ENCODE measurements around the gene SNX13.

Gene SNX13

DNA sequence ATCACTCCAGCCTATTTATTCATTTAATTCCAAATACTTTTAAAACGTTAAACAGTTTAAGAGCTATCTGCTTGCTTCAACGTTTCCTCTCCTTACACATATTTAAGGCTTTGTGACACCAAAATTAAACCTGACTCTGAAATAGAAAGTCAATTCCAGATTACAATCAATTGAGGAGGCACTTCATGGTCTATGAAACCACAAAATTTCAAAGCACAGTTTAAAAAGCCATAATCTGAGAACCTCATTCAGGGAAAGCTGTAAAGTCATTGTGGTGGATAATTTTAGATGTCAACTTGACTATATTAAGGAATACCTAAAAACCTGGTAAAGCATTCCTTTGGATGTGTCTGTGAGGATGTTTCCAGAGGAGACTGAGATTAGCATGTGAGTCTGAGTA lies 6.2 kb downstream of the SNX13 start:
- TF ChIP-seq, protein P1, sequence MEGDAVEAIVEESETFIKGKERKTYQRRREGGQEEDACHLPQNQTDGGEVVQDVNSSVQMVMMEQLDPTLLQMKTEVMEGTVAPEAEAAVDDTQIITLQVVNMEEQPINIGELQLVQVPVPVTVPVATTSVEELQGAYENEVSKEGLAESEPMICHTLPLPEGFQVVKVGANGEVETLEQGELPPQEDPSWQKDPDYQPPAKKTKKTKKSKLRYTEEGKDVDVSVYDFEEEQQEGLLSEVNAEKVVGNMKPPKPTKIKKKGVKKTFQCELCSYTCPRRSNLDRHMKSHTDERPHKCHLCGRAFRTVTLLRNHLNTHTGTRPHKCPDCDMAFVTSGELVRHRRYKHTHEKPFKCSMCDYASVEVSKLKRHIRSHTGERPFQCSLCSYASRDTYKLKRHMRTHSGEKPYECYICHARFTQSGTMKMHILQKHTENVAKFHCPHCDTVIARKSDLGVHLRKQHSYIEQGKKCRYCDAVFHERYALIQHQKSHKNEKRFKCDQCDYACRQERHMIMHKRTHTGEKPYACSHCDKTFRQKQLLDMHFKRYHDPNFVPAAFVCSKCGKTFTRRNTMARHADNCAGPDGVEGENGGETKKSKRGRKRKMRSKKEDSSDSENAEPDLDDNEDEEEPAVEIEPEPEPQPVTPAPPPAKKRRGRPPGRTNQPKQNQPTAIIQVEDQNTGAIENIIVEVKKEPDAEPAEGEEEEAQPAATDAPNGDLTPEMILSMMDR (IDR thresholded peaks at IDR 0.05) = no peak
- H3K4me3 ChIP-seq = no peak overlapping the region
- H3K27ac ChIP-seq = no peak overlapping the region
- H3K36me3 ChIP-seq = no peaks in the 10 kb centered on the region
- peaks cover 0 to 53% (median 11%) of the 10 kb centered on the region in 4 donors for H3K4me1 ChIP-seq
- no peaks in the 10 kb centered on the region for H3K27me3 ChIP-seq
- intact Hi-C loops (cut with DNase I; ENCODE audit: low total_unique reads) = no loop called here
- no peaks in the 10 kb centered on the region for H3K9me3 ChIP-seq
- DNase-seq = no peak

DNA sequence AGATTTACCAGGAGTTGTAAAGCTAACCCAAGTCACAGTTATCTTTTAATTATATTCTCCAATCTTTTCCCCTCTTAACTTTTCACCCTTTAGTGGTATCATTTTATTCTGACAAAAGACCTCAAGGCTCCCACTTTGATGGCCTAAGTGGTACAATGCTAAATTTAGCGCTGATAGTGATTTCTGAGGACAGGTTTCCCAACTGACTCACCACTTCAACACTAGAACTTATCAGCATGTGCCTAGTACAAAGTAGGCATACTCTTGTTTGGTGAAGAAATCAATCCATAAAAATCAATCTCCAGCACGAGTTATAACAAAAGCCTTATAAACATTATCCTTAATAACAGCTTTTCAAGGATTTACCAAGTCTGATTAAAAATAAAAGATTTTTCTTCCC lies 7.5 kb downstream of the SNX13 start:
- Histone ChIP-seq H3K27ac (no peak overlapping the region), H3K4me1 (peaks cover 0 to 47% (median 4%) of the 10 kb centered on the region in 4 donors), H3K9me3 (no peaks in the 10 kb centered on the region), H3K36me3 (no peaks in the 10 kb centered on the region), H3K4me3 (no peak overlapping the region), H3K27me3 (no peaks in the 10 kb centered on the region)
- intact Hi-C loops (cut with DNase I; ENCODE audit: low total_unique reads) = no loop called here
- no peak for DNase-seq
- TF ChIP-seq, protein P1 (IDR thresholded peaks at IDR 0.05) = no peak

- no peak for DNase-seq
- H3K27ac ChIP-seq = no peak overlapping the region
- no peaks in the 10 kb centered on the region for H3K36me3 ChIP-seq
- H3K9me3 ChIP-seq = no peaks in the 10 kb centered on the region
- peaks cover 0 to 36% (median 2%) of the 10 kb centered on the region in 4 donors for H3K4me1 ChIP-seq
- intact Hi-C loops (cut with DNase I; ENCODE audit: low total_unique reads) = no loop called here
- TF ChIP-seq, protein P1 (IDR thresholded peaks at IDR 0.05) = no peak
- no peaks in the 10 kb centered on the region for H3K27me3 ChIP-seq
- no peak overlapping the region for H3K4me3 ChIP-seq
Observed at GRCh38 chr7:17931069-17931468, 9.2 kb downstream of the SNX13 start.

DNA sequence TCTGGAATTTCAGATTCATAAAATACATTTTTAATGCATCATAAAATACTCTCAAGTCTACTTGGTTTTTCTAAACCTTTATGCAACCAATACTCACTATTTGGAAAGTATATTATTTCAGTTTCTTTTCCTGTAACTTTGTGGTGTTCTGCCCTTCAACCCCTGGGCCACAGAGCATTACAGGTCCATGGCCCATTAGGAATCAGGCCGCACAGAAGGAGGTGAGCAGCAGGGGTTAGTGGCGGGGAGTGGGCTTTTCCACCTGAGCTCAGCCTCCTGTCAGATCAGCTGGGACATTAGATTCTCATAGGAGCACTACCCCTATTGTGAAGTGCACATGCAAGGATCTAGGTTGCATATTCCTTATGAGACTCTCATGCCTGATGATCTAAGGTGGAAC lies 9.7 kb downstream of the SNX13 start:
- no peaks in the 10 kb centered on the region for H3K27me3 ChIP-seq
- no peak overlapping the region for H3K27ac ChIP-seq
- H3K4me1 ChIP-seq = peaks cover 0 to 32% (median 2%) of the 10 kb centered on the region in 4 donors
- TF ChIP-seq, protein P1 (IDR thresholded peaks at IDR 0.05) = no peak
- no peak overlapping the region for H3K4me3 ChIP-seq
- H3K9me3 ChIP-seq = no peaks in the 10 kb centered on the region
- no peak for DNase-seq
- H3K36me3 ChIP-seq = no peaks in the 10 kb centered on the region
- intact Hi-C loops (cut with DNase I; ENCODE audit: low total_unique reads) = no loop called here

- peaks cover 0 to 28% (median 0%) of the 10 kb centered on the region in 4 donors for H3K4me1 ChIP-seq
- TF ChIP-seq, protein P1 (IDR thresholded peaks at IDR 0.05) = no peak
- H3K27ac ChIP-seq = no peak overlapping the region
- H3K9me3 ChIP-seq = no peaks in the 10 kb centered on the region
- no peaks in the 10 kb centered on the region for H3K36me3 ChIP-seq
- H3K4me3 ChIP-seq = no peak overlapping the region
- DNase-seq = no peak
- no peaks in the 10 kb centered on the region for H3K27me3 ChIP-seq
- intact Hi-C loops (cut with DNase I; ENCODE audit: low total_unique reads) = no loop called here
Observed at GRCh38 chr7:17929647-17930395, 10.5 kb downstream of the SNX13 start.
